ENCODE data around the gene AMOTL1. TPM values are rescaled to one million over a fixed set of nuclear protein-coding genes. Genes with fewer than 3 reads are reported as not detected.

AMOTL1 gene
- total RNA-seq, 2 donors from 2014 or later: 3.1 to 13.9 TPM

DNA sequence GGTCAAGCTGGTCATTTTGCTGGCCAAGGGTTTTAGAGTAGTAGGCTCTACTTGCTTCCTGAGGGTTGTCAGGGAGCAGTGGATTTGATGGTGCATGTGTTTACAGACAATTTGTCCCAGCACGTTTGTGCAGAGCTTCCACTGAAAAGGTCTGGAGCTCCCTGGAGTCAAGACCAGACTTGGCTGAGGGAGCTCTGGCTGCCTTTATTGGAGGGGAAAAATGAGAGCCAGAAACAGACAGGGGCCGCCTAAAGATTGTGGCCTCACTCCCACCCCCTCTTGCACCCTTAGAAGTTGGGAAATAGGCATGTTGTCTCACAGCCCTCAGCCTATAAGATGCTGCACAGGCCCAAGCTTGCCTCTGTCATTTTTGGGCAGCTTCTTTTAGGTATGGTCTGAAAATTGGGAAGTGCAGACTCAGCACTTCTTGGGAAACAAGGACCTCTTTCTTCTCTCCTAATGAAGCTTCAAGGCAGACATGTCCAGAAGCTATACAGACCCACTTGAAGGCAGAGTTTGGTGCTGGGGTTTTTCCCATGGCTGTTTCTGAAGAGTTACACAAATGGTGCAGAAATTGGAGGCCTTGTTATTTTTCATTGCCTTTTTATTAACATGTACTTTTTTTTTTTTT, 55.1 kb downstream of the AMOTL1 start:
- Histone ChIP-seq H3K4me3 (no peak overlapping the region), H3K27ac (no peak overlapping the region), H3K27me3 (no peaks in the 10 kb centered on the region), H3K9me3 (no peaks in the 10 kb centered on the region), H3K9ac (ENCODE audit: low read depth in 2 of 2, low read length in 2 of 2) (no peak overlapping the region), H3K4me1 (no peaks in the 10 kb centered on the region), H3K36me3 (no peaks in the 10 kb centered on the region)
- no peak for DNase-seq
- TF ChIP-seq, protein P1, sequence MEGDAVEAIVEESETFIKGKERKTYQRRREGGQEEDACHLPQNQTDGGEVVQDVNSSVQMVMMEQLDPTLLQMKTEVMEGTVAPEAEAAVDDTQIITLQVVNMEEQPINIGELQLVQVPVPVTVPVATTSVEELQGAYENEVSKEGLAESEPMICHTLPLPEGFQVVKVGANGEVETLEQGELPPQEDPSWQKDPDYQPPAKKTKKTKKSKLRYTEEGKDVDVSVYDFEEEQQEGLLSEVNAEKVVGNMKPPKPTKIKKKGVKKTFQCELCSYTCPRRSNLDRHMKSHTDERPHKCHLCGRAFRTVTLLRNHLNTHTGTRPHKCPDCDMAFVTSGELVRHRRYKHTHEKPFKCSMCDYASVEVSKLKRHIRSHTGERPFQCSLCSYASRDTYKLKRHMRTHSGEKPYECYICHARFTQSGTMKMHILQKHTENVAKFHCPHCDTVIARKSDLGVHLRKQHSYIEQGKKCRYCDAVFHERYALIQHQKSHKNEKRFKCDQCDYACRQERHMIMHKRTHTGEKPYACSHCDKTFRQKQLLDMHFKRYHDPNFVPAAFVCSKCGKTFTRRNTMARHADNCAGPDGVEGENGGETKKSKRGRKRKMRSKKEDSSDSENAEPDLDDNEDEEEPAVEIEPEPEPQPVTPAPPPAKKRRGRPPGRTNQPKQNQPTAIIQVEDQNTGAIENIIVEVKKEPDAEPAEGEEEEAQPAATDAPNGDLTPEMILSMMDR (IDR thresholded peaks at IDR 0.05): no peak
- intact Hi-C loops (cut with DNase I): no loop called here

DNA sequence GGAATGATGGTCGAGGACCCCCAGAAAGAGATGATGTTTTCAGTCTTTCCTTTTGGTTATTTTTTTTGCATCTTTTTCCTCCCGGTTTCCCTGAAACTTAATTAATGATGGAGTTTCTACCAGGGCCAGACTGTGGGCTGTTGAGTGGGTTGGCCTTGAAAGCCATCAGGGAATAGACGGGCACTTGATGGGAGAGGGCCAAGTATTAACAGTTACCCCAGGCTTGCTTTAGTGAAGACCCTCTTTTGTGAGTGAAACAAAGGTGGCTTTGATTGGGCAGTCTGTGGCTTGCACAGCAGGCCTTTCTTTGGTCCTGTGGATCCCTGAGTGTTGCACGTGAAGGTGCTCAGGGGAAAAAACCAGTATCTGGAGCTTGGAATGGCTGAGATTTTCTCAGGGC, 56.9 kb downstream of the AMOTL1 start:
- Histone ChIP-seq H3K36me3 (no peaks in the 10 kb centered on the region), H3K27me3 (no peaks in the 10 kb centered on the region), H3K27ac (no peak overlapping the region), H3K4me3 (no peak overlapping the region), H3K9me3 (no peaks in the 10 kb centered on the region), H3K9ac (ENCODE audit: low read depth in 2 of 2, low read length in 2 of 2) (no peak overlapping the region), H3K4me1 (no peaks in the 10 kb centered on the region)
- DNase-seq: no peak
- TF ChIP-seq, protein P1 (IDR thresholded peaks at IDR 0.05): no peak
- intact Hi-C loops (cut with DNase I): no loop called here

DNA sequence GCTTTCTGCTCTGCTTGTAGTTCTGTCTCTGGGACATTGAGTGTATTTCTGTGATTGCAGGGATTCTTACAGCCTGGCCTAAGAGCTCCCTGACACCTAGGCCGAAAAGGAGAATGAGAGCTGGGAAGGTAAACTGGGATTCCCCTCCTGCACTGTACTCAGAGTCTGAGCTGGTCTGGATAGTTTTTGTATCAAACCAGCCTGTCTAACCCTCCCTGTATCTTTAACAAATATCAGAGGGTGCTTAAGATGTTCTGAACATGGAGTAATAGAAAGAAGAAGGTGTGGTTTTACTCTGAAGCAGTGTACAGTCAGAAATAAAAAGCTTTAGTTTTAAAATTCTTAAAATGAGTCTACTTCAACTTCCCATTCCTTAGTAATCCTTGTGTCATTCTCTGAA, 57.3 kb downstream of the AMOTL1 start:
- Histone ChIP-seq H3K36me3 (no peaks in the 10 kb centered on the region), H3K27ac (no peak overlapping the region), H3K4me1 (no peaks in the 10 kb centered on the region), H3K9me3 (no peaks in the 10 kb centered on the region), H3K27me3 (no peaks in the 10 kb centered on the region), H3K4me3 (no peak overlapping the region), H3K9ac (ENCODE audit: low read depth in 2 of 2, low read length in 2 of 2) (no peak overlapping the region)
- DNase-seq: no peak
- intact Hi-C loops (cut with DNase I): no loop called here
- TF ChIP-seq, protein P1 (IDR thresholded peaks at IDR 0.05): no peak

DNA sequence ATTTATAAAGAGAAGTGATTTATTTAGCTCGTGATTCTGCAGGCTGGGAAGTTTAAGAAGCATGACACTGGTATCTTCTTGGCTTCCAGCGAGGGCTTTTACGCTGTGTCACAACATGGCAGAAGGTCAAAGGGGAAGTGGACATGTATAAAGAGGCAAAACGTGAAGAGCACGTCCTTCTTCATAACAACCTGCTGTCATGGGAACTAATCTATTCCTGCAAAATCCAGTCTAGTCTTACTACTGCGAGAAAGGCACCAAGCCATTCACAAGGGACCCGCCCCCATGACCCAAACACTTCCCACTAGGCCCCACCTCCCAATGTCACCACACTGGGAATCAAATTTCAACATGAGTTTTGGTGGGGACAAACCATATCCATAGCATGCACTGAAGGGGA, 58.3 kb downstream of the AMOTL1 start:
- DNase-seq: no peak
- H3K27me3 ChIP-seq: no peaks in the 10 kb centered on the region
- no peaks in the 10 kb centered on the region for H3K36me3 ChIP-seq
- TF ChIP-seq, protein P1 (IDR thresholded peaks at IDR 0.05): no peak
- no peaks in the 10 kb centered on the region for H3K4me1 ChIP-seq
- no peak overlapping the region for H3K27ac ChIP-seq
- H3K4me3 ChIP-seq: no peak overlapping the region
- H3K9me3 ChIP-seq: no peaks in the 10 kb centered on the region
- no peak overlapping the region for H3K9ac ChIP-seq (ENCODE audit: low read depth in 2 of 2, low read length in 2 of 2)
- intact Hi-C loops (cut with DNase I): no loop called here

DNA sequence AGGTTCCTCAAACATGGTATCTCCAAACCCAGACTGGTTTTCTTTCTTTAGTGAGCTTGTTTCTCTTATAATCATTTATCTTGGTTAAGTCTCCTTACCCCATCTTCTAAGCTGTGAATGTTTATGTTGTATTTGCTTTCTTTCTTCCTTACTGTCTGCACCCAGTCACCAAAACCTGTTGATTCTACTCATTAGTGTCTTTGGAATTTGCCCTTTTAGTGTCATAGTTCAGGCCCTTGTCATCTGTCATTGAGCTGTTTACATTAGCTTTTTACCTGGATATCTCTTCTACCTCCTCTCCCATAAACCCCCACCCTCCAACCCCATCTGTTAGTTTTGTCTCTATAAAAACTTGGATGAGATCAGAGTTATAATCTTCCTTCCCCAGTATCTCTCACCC, 59.9 kb downstream of the AMOTL1 start:
- Histone ChIP-seq H3K27ac (no peak overlapping the region), H3K9me3 (no peaks in the 10 kb centered on the region), H3K27me3 (no peaks in the 10 kb centered on the region), H3K4me1 (no peaks in the 10 kb centered on the region), H3K9ac (ENCODE audit: low read depth in 2 of 2, low read length in 2 of 2) (no peak overlapping the region), H3K36me3 (no peaks in the 10 kb centered on the region), H3K4me3 (no peak overlapping the region)
- TF ChIP-seq, protein P1 (IDR thresholded peaks at IDR 0.05): no peak
- intact Hi-C loops (cut with DNase I): no loop called here
- no peak for DNase-seq
